ENCODE results near the gene WDR72. TPM values are rescaled to one million over a fixed set of nuclear protein-coding genes. Genes with fewer than 3 reads are reported as not detected.

WDR72 gene
- polyA plus RNA-seq, 1 experiment, result not detected

- H3K27me3 ChIP-seq (ENCODE audit: control insufficient read depth, insufficient read depth, low read length), result no peaks in the 10 kb centered on the region
- no peaks in the 10 kb centered on the region for H3K36me3 ChIP-seq (ENCODE audit: control insufficient read depth, insufficient read depth, low read length)
- DNase-seq (ENCODE audit: low read depth), result no peak
- ChIA-PET CTCF (no interaction called here), POLR2A (no interaction called here)
- no peak overlapping the region for H3K4me3 ChIP-seq (ENCODE audit: low read depth, low read length)
- TF ChIP-seq CTCF (IDR thresholded peaks at IDR 0.05; ENCODE audit: insufficient read depth, low read depth, low read length), result no peak
Observed at GRCh38 chr15:53625962-53626845, 133.3 kb downstream of the WDR72 start.

- POLR2A ChIA-PET, result no interaction called here
- H3K27me3 ChIP-seq (ENCODE audit: control insufficient read depth, insufficient read depth, low read length), result no peaks in the 10 kb centered on the region
- no peak for TF ChIP-seq CTCF (IDR thresholded peaks at IDR 0.05; ENCODE audit: insufficient read depth, low read depth, low read length)
Observed at GRCh38 chr15:53625260-53625659, 134.2 kb downstream of the WDR72 start.

GRCh38 chr15:53618461-53618860, 141.0 kb downstream of the WDR72 start:
- Histone ChIP-seq H3K4me3 (ENCODE audit: low read depth, low read length) (no peak overlapping the region), H3K27me3 (ENCODE audit: control insufficient read depth, insufficient read depth, low read length) (no peaks in the 10 kb centered on the region), H3K36me3 (ENCODE audit: control insufficient read depth, insufficient read depth, low read length) (no peaks in the 10 kb centered on the region)
- no peak for TF ChIP-seq CTCF (IDR thresholded peaks at IDR 0.05; ENCODE audit: insufficient read depth, low read depth, low read length)
- POLR2A ChIA-PET, result no interaction called here
- DNase-seq (ENCODE audit: low read depth), result no peak
- CTCF ChIA-PET, result no interaction called here

More at GRCh38 chr15:53625260-53625659, 134.2 kb downstream of the WDR72 start:
- no peaks in the 10 kb centered on the region for H3K36me3 ChIP-seq (ENCODE audit: control insufficient read depth, insufficient read depth, low read length)
- CTCF ChIA-PET, result no interaction called here
- DNase-seq (ENCODE audit: low read depth), result no peak
- H3K4me3 ChIP-seq (ENCODE audit: low read depth, low read length), result no peak overlapping the region

GRCh38 chr15:53611145-53611920, 148.1 kb downstream of the WDR72 start:
- no peak for TF ChIP-seq CTCF (IDR thresholded peaks at IDR 0.05; ENCODE audit: insufficient read depth, low read depth, low read length)
- no peak for DNase-seq (ENCODE audit: low read depth)
- H3K27me3 ChIP-seq (ENCODE audit: control insufficient read depth, insufficient read depth, low read length), result no peaks in the 10 kb centered on the region
- no peaks in the 10 kb centered on the region for H3K36me3 ChIP-seq (ENCODE audit: control insufficient read depth, insufficient read depth, low read length)
- ChIA-PET POLR2A (no interaction called here), CTCF (interaction anchor here (0.9 kb wide), 1 partner anchor 18 kb away, joined by 3 read pairs; no protein-coding TSS in a partner anchor)
- no peak overlapping the region for H3K4me3 ChIP-seq (ENCODE audit: low read depth, low read length)

GRCh38 chr15:53591041-53591440, 168.4 kb downstream of the WDR72 start:
- no peak for TF ChIP-seq CTCF (IDR thresholded peaks at IDR 0.05; ENCODE audit: insufficient read depth, low read depth, low read length)
- ChIA-PET POLR2A (no interaction called here), CTCF (no interaction called here)
- no peak for DNase-seq (ENCODE audit: low read depth)
- no peaks in the 10 kb centered on the region for H3K36me3 ChIP-seq (ENCODE audit: control insufficient read depth, insufficient read depth, low read length)
- no peak overlapping the region for H3K4me3 ChIP-seq (ENCODE audit: low read depth, low read length)
- no peaks in the 10 kb centered on the region for H3K27me3 ChIP-seq (ENCODE audit: control insufficient read depth, insufficient read depth, low read length)
